AG20443 (cell line): Measurements from ENCODE around the gene RNF123.

ENCODE experiments used
- DNase-seq: peaks from one replicate; pipeline ENCODE4 v3.0.0; 2012; ENCODE audit warnings: low spot score, mixed read lengths

The RNF123 gene

DNA sequence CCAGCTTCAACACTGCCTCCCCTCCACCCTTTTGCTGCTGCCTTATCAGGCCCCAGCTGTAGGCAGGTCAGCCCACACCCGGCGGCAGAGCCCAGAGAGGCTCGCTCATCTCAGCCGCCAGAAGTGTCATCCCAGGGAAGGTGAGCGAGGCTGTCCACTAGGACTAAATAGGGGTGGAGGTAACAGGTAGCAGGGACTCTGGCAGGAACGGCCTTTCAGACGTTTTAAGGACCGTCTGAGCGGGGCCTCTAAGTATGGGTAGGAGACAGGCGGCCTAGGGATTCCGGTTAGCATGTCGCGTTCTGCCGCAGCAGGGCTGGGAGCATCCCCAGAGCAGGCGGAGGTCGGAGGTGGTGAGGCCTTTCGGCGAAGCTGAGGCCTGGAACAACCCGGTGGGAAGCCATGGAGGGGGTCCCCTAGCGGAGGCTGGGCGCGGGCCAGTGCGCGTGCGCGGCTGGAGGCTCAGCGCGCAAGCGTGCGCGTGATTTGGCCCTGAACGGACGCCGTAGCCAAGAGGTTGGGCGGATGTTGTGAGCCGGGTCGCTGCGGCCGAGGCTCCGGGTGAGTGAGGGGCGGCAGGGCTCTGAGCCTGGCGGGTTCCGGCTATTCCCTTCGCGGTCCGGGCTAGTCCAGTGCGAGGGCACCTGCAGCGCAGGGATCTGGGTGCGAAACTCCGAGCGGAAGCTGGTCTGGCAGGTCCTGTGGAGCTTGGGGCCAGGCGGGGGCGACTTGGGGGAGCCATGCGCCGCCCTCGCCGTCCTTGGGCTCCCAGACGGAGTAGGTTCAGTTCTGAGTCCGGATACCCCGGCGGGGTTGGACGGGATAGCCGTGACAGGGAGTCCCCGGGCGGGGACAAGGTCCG, at the start of gene RNF123, which contains the start of gene MST1:
Gene RNF123 (plus strand): TSS at position 512 of the 862 bp plus-strand sequence. CDS start 1,609 bp downstream, outside the sequence.
Gene MST1 (minus strand): TSS at position 429 of the 862 bp plus-strand sequence. CDS start 783 bp downstream, outside the sequence.
- DNase-seq: peak; percentile 95

DNA sequence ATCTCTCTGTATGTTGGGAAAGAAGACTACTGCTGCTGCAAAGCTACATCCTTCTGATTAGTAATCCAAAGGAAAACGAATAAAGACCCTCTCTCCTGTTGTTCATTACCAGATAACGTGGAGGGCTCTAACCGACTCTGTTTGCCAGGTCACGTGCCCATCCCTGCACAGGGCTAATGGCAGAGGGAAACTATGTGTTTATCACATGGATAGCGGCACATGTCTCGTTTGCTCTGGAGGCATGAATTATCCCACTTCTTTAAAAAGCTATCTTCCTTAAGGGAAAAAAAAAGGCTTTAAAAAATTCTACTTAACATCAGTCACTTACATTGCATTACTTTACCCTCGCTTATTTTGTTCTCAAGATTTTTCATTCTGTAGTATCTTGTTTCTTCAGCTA, 48.1 kb upstream of the RNF123 start:
- DNase-seq: no peak

DNA sequence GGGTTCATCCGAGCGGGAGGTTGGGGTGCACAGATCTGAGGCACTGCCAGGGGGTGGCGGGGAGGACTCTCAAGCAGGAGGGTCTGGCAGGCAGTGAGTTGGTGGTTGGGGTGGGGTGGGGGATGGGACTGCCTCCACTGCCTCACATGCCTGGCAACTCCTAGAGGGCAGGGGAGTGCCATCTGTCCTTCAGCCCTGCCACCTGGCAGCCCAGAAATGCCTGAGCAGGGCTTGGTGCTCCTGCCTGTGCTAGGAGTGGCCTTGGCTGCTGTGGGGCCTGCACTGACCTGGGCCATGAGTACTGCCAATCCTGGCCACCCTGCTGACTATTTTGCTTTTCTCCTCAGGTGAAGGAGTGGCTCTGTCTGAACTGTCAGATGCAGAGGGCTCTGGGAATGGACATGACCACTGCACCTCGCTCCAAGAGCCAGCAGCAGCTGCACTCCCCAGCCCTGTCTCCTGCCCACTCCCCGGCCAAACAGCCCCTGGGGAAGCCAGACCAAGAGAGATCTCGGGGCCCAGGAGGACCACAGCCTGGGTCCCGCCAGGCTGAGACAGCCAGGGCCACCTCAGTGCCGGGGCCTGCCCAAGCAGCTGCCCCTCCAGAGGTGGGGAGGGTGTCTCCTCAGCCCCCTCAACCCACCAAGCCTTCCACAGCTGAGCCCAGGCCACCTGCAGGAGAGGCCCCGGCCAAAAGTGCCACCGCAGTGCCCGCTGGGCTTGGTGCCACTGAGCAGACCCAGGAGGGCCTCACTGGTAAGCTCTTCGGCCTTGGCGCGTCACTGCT, 47.2 kb upstream of the RNF123 start:
- DNase-seq: no peak

GRCh38 chr3:49642708-49643145, 46.6 kb upstream of the RNF123 start:
- no peak for DNase-seq

GRCh38 chr3:49644684-49645083, 44.7 kb upstream of the RNF123 start:
- DNase-seq: no peak

DNA sequence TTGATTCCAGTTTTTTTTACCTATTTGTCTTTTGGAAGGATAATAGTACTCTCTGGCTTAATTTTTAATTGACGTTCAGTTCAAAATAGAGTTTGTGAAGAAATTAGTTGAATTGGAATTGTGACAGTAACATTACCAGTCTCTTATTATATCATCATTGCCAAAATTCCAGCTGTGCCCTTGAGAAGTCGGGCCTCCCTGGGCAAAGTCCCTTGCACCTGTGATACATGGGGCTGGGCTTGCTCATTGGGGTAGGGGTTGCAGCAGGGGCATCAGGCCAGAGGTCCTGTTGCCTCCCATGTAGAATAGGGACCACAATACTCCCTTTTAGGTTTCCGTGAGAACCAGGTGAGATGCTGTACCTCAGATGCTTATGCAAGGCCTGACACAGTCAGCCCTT, 43.1 kb upstream of the RNF123 start:
- no peak for DNase-seq

GRCh38 chr3:49647741-49648140, 41.6 kb upstream of the RNF123 start:
- no peak for DNase-seq

- DNase-seq: no peak
These were observed 40.9 kb upstream of the RNF123 start for GRCh38 chr3:49648354-49649019.

DNA sequence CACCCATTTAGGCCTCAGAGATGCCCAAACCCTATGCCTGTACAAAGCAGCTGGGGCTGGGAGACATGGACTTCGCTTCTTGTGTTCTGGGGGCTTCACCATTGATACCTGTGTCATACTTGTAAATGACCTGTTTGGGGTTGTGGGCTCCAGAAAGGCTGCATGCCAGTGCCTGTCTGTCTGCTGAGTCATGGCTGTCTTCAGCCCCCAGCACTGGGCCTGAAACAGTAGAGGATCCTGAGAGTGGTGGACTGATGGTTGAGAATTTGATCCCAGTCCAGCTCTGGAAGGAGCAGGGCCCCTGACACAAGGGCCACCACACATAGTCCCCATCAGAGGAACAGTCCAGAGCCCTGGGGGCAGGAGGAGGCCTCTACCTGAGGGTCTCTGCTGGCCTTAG, 39.8 kb upstream of the RNF123 start:
- no peak for DNase-seq

GRCh38 chr3:49650177-49650576, 39.2 kb upstream of the RNF123 start:
- no peak for DNase-seq

DNA sequence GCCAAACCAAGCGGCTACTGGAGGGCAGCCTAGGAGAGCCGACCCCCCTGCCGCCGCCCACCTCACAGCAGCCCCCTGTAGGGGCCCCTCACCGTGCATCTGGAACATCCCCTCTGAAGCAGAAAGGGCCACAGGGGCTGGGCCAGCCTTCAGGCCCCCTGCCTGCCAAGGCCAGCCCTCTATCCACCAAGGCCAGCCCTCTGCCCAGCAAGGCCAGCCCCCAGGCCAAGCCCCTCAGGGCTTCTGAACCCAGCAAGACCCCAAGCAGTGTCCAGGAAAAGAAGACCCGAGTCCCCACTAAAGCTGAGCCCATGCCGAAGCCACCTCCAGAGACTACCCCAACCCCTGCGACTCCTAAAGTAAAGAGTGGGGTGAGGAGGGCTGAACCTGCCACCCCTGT, 38.7 kb upstream of the RNF123 start:
- no peak for DNase-seq

- no peak for DNase-seq
These were observed 37.0 kb upstream of the RNF123 start for GRCh38 chr3:49652218-49652902.

DNA sequence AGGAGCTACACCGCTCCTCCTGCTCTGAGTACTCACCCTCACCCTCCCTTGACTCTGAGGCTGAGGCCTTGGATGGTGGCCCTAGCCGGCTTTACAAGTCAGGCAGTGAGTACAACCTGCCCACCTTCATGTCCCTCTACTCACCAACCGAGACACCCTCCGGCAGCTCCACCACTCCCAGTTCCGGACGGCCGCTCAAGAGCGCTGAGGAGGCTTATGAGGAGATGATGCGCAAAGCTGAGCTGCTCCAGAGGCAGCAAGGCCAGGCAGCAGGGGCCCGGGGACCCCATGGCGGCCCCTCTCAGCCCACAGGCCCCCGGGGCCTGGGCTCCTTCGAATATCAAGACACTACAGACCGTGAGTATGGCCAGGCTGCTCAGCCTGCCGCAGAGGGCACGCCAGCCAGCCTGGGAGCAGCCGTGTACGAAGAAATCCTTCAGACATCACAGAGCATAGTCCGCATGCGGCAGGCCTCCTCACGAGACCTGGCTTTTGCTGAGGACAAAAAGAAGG, 36.4 kb upstream of the RNF123 start:
- no peak for DNase-seq

- no peak for DNase-seq
These were observed 35.7 kb upstream of the RNF123 start for GRCh38 chr3:49653621-49654020.

DNA sequence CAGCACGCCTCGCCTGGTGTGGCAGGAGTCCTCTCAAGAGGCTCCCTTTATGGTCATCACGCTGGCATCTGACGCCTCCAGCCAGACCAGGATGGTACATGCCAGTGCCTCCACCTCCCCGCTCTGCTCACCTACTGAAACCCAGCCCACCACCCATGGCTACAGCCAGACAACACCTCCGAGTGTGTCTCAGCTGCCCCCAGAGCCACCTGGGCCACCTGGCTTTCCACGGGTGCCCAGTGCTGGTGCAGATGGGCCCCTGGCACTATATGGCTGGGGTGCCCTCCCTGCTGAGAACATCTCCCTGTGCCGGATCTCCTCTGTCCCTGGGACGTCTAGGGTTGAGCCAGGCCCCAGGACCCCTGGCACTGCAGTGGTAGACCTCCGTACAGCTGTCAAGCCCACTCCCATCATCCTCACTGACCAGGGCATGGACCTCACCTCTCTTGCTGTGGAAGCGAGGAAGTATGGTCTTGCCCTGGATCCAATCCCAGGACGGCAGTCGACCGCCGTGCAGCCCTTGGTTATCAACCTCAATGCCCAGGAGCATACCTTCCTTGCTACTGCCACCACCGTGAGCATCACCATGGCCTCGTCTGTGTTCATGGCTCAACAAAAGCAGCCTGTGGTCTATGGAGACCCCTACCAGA, 35.1 kb upstream of the RNF123 start:
- no peak for DNase-seq

DNA sequence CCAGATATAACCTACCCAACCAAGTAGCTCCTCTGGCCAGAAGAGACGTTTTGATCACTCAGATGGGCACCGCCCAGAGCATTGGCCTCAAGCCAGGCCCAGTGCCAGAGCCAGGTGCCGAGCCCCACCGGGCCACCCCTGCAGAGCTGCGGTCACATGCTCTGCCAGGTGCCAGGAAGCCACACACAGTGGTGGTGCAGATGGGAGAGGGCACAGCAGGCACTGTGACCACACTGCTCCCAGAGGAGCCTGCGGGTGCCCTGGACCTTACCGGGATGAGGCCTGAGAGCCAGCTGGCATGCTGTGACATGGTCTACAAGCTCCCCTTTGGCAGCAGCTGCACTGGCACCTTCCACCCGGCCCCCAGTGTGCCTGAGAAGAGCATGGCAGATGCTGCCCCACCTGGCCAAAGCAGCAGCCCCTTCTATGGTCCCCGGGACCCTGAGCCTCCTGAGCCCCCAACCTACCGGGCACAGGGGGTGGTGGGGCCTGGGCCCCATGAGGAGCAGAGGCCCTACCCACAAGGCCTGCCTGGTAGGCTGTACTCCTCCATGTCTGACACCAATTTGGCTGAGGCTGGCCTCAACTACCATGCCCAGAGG, 34.3 kb upstream of the RNF123 start:
- DNase-seq: no peak

DNA sequence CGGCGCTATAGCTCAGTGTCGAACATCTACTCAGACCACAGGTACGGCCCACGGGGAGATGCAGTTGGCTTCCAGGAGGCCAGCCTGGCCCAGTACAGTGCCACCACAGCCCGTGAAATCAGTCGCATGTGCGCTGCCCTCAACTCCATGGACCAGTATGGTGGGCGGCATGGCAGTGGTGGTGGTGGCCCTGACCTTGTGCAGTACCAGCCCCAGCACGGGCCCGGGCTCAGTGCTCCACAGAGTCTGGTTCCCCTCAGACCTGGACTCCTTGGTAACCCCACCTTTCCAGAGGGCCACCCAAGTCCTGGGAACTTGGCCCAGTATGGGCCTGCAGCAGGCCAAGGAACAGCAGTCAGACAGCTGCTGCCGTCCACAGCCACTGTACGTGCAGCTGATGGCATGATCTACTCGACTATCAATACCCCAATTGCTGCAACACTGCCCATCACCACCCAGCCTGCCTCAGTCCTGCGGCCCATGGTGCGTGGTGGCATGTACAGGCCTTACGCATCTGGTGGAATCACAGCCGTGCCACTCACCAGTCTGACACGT, 33.5 kb upstream of the RNF123 start:
- DNase-seq: no peak

- peak; percentile 30 for DNase-seq
These were observed 32.7 kb upstream of the RNF123 start for GRCh38 chr3:49656541-49657112.

DNA sequence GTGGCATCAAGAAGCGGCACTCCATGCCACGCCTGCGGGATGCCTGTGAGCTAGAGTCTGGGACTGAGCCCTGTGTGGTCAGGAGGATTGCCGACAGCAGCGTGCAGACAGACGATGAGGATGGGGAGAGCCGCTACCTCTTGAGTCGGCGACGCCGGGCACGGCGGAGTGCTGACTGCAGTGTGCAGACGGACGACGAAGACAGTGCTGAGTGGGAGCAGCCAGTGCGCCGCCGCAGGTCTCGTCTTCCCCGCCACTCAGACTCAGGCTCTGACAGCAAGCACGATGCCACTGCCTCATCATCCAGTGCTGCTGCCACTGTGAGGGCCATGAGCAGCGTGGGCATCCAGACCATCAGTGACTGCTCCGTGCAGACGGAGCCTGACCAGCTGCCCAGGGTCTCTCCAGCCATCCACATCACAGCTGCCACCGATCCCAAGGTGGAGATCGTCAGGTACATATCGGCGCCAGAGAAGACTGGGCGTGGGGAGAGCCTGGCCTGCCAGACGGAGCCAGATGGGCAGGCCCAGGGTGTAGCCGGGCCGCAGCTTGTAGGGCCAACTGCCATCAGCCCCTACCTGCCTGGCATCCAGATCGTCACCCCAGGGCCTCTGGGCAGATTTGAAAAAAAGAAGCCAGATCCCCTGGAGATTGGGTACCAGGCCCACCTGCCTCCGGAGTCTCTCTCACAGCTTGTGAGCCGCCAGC, 32.0 kb upstream of the RNF123 start:
- DNase-seq: no peak
